Stimulated activated CD8-positive, alpha-beta memory T cell treated with anti-CD3 and anti-CD28 coated beads, Interleukin-2, amount 100 ng/mL, for 1 hour (primary cell): Measurements from ENCODE around the gene EZH2.

ENCODE experiments used
- DNase-seq, 2 donors: peaks; one replicate each; pipeline ENCODE4 v3.0.0-alpha.2; 2020; ENCODE audit warnings: low read depth in 2 of 2

The EZH2 gene

GRCh38 chr7:148898845-148899484 is 14.9 kb upstream of the EZH2 start:
- no peak for DNase-seq

GRCh38 chr7:148894591-148894990 is 10.5 kb upstream of the EZH2 start:
- no peak for DNase-seq

- no peak for DNase-seq
These were observed 9.0 kb upstream of the EZH2 start for GRCh38 chr7:148893071-148893470.

GRCh38 chr7:148888300-148888699 is 4.2 kb upstream of the EZH2 start:
- no peak for DNase-seq

GRCh38 chr7:148886844-148887243 is 2.8 kb upstream of the EZH2 start:
- DNase-seq: no peak

- peak; percentile 85 to 87 for DNase-seq
These were observed 370 bp upstream of the EZH2 start for GRCh38 chr7:148884299-148885022.

- DNase-seq: peak; percentile 33 to 46
These were observed 634 bp downstream of the EZH2 start for GRCh38 chr7:148883266-148884048.

- DNase-seq: no peak
These were observed 1.2 kb downstream of the EZH2 start for GRCh38 chr7:148882841-148883265.

GRCh38 chr7:148882192-148882591 is 1.9 kb downstream of the EZH2 start:
- DNase-seq: no peak

GRCh38 chr7:148878317-148878716 is 5.8 kb downstream of the EZH2 start:
- DNase-seq: no peak

GRCh38 chr7:148877517-148877916 is 6.6 kb downstream of the EZH2 start:
- DNase-seq: no peak

- DNase-seq: no peak
These were observed 11.9 kb downstream of the EZH2 start for GRCh38 chr7:148872188-148872587.

GRCh38 chr7:148871551-148871950 is 12.5 kb downstream of the EZH2 start:
- no peak for DNase-seq

GRCh38 chr7:148871030-148871429 is 13.1 kb downstream of the EZH2 start:
- DNase-seq: no peak

- no peak for DNase-seq
These were observed 15.8 kb downstream of the EZH2 start for GRCh38 chr7:148868378-148868674.

GRCh38 chr7:148867596-148868377 is 16.3 kb downstream of the EZH2 start:
- no peak for DNase-seq

GRCh38 chr7:148866362-148866761 is 17.7 kb downstream of the EZH2 start:
- DNase-seq: no peak

GRCh38 chr7:148865283-148865682 is 18.8 kb downstream of the EZH2 start:
- DNase-seq: no peak

- DNase-seq: no peak
These were observed 20.8 kb downstream of the EZH2 start for GRCh38 chr7:148863324-148863723.

- DNase-seq: no peak
These were observed 21.6 kb downstream of the EZH2 start for GRCh38 chr7:148862481-148862880.

- DNase-seq: no peak
These were observed 25.6 kb downstream of the EZH2 start for GRCh38 chr7:148858489-148858888.

GRCh38 chr7:148856891-148857290 is 27.2 kb downstream of the EZH2 start:
- no peak for DNase-seq
